ENCODE results near the gene MAGOH. TPM values are rescaled to one million over a fixed set of nuclear protein-coding genes. Genes with fewer than 3 reads are reported as not detected.

Gene MAGOH
- total and polyA plus RNA-seq, 9 of the 15 experiments (the other 6 are each of a cell fraction or from before 2014, with no cell fraction given), result 102 to 342 (median 135) TPM

DNA sequence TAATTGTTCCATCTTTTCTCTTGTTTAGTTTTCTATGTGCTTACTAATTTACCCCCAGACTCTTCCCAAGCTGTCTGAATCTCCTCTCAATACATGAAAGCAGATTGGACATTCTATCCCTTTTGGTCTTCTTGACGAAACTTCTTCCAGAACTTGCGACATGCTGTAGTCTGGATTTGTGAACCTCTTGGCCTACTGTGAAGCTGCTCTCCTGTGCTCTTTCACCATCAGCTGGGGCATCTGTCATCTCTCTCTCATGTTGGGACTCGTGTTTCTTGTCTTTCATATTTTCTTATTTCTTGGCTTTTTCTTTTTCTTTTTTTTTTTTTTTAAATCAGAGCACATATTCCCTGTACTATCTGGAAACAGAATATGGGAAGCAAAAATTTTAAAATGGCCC, 34.9 kb downstream of the MAGOH start:
- ATAC-seq, result no peak
- Histone ChIP-seq H3K36me3 (ENCODE audit: control insufficient read depth, insufficient read depth, low read length) (peaks cover 40% of the 10 kb centered on the region; the same call in 2 of the 3 replicates), H3K9me1 (ENCODE audit: control insufficient read depth, insufficient read depth, low read length) (no peaks in the 10 kb centered on the region), H3K9ac (ENCODE audit: insufficient read depth in 1 of 2, low read depth in 2 of 2, low read length in 2 of 2) (no peak overlapping the region), H3K27ac (ENCODE audit: extremely low read depth, low read depth, low read length) (no peak overlapping the region), H3K4me2 (ENCODE audit: insufficient read depth, low read length) (no peak overlapping the region), H3K4me1 (replicated peaks in 1 of 2; ENCODE audit: control insufficient read depth in 2 of 2, insufficient read depth in 2 of 2, low read length in 2 of 2) (no peaks in the 10 kb centered on the region; a peak in 2 of 5 replicates), H3K4me3 (no peak overlapping the region), H3K79me2 (ENCODE audit: control insufficient read depth, insufficient read depth, low read length) (no peaks in the 10 kb centered on the region), H4K20me1 (replicated peaks; ENCODE audit: control insufficient read depth, insufficient read depth, low read length) (no peaks in the 10 kb centered on the region), H3K9me3 (replicated peaks; ENCODE audit: control insufficient read depth, insufficient read depth, low read depth, low read length) (peaks cover 19% of the 10 kb centered on the region), H3K27me3 (ENCODE audit: control insufficient read depth in 2 of 2, insufficient read depth in 2 of 2, low read length in 2 of 2) (no peaks in the 10 kb centered on the region), H2AFZ (ENCODE audit: low read depth, low read length) (no peak overlapping the region)
- ChIA-PET CTCF (ENCODE audit: low intra/inter-chr PET ratio) (no interaction called here), POLR2A (interaction anchor here (1.0 kb wide), 2 partner anchors 10 to 12 kb away, joined by 4 read pairs; no protein-coding TSS in a partner anchor)
- no peak for DNase-seq (ENCODE audit: extremely low read depth in 1 of 4, low spot score in 3 of 4)
- in situ Hi-C loops (cut with MboI), result no loop called here
- no peak for FAIRE-seq
- BruUV-seq (replicated peaks), result no TSS peak
- WGBS (ENCODE audit: insufficient coverage, low coverage, missing lambda C conversion rate), result 64% methylated on average over 3 of the region's 3 CpGs
- TF ChIP-seq, protein P1, sequence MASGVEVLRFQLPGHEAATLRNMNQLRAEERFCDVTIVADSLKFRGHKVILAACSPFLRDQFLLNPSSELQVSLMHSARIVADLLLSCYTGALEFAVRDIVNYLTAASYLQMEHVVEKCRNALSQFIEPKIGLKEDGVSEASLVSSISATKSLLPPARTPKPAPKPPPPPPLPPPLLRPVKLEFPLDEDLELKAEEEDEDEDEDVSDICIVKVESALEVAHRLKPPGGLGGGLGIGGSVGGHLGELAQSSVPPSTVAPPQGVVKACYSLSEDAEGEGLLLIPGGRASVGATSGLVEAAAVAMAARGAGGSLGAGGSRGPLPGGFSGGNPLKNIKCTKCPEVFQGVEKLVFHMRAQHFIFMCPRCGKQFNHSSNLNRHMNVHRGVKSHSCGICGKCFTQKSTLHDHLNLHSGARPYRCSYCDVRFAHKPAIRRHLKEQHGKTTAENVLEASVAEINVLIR (CRISPR knock-in tag; IDR thresholded peaks at IDR 0.05), result no peak
- TF ChIP-seq ZBTB8A (IDR thresholded peaks at IDR 0.05; ENCODE audit: partially characterized antibody), result no peak
- no peak for TF ChIP-seq KLF10 (CRISPR knock-in tag; IDR thresholded peaks at IDR 0.05)
- TF ChIP-seq, protein P2, sequence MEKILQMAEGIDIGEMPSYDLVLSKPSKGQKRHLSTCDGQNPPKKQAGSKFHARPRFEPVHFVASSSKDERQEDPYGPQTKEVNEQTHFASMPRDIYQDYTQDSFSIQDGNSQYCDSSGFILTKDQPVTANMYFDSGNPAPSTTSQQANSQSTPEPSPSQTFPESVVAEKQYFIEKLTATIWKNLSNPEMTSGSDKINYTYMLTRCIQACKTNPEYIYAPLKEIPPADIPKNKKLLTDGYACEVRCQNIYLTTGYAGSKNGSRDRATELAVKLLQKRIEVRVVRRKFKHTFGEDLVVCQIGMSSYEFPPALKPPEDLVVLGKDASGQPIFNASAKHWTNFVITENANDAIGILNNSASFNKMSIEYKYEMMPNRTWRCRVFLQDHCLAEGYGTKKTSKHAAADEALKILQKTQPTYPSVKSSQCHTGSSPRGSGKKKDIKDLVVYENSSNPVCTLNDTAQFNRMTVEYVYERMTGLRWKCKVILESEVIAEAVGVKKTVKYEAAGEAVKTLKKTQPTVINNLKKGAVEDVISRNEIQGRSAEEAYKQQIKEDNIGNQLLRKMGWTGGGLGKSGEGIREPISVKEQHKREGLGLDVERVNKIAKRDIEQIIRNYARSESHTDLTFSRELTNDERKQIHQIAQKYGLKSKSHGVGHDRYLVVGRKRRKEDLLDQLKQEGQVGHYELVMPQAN (IDR thresholded peaks at IDR 0.05; ENCODE audit: borderline replicate concordance), result no peak
- no peak for TF ChIP-seq ZBED1 (IDR thresholded peaks at IDR 0.05)
- TF ChIP-seq ZNF551 (CRISPR knock-in tag; IDR thresholded peaks at IDR 0.05), result no peak
- no peak for TF ChIP-seq PHF20 (IDR thresholded peaks at IDR 0.05; ENCODE audit: partially characterized antibody)
- no peak for TF ChIP-seq ARID3A (IDR thresholded peaks at IDR 0.05; ENCODE audit: borderline replicate concordance, low read depth, low read length)
- intact Hi-C loops (cut with micrococcal nuclease), result no loop called here

All from K562 (cell line).